ENCODE results near the gene STS.

- TF ChIP-seq EZH2 (IDR thresholded peaks at IDR 0.05; ENCODE audit: low read depth, unreplicated experiment), result no peak
- TF ChIP-seq CTCF (conservative IDR thresholded peaks at IDR 0.05; ENCODE audit: low read depth in 2 of 2), result no peak
- TF ChIP-seq STAT1 (IDR thresholded peaks at IDR 0.05; ENCODE audit: unreplicated experiment), result no peak
- TF ChIP-seq POLR2AphosphoS5 (IDR thresholded peaks at IDR 0.05; ENCODE audit: low read depth), result no peak
- no peak for TF ChIP-seq REST (IDR thresholded peaks at IDR 0.05; ENCODE audit: unreplicated experiment)
- TF ChIP-seq EZH2phosphoT487 (IDR thresholded peaks at IDR 0.05; ENCODE audit: unreplicated experiment), result no peak
- TF ChIP-seq ZNF114 (CRISPR knock-in tag; IDR thresholded peaks at IDR 0.05), result no peak
- no peak for TF ChIP-seq JUNB (IDR thresholded peaks at IDR 0.05; ENCODE audit: unreplicated experiment)
- TF ChIP-seq ZNF331 (CRISPR knock-in tag; IDR thresholded peaks at IDR 0.05; ENCODE audit: low read depth), result no peak
- TF ChIP-seq CREB1 (CRISPR knock-in tag; IDR thresholded peaks at IDR 0.05; ENCODE audit: low read depth), result no peak
Measured at GRCh38 chrX:7143076-7143475, 4.4 kb upstream of the STS start.

All from GM23338 (cell line).